ENCODE measurements around the gene CEP112. TPM values are rescaled to one million over a fixed set of nuclear protein-coding genes. Genes with fewer than 3 reads are reported as not detected.

The CEP112 gene
- total RNA-seq, 6 donors from 2014 or later: 14.3 to 70.2 (median 31.0) TPM

DNA sequence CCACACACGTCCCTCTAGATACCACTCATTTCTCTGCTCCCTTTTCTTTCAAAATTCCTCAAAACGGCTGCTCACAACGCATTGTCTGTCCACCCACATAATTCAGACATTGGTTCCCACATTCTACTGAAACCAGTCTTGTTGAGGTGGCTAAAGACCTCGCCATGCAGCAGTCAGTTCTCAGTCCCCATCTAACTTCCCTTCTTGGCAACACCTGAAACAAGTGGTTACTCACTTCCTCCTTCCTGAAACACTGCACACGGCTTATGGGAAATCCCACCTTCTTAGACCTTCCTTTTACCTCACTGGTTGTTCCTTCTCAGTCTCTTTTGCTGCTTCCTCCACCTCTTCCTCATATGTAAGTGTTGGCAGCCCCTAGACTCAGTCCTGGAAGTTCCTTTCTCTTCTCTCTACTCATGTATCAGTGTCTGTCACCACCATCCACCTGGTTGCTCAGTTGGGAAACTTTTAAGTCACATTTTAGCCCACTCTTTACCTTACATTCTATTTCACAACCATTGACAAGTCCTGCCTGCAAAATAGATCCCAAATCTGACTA lies 277.1 kb downstream of the CEP112 start:
- peaks cover 0 to 8% (median 3%) of the 10 kb centered on the region in 4 donors for H3K9me3 ChIP-seq
- no peaks in the 10 kb centered on the region for H3K36me3 ChIP-seq
- ATAC-seq (ENCODE audit: low FRiP score in 2 of 2) (no peak), DNase-seq (no peak)
- WGBS, 2 donors: 73 to 74% methylated on average over 5 of the region's 5 CpGs
- no peak overlapping the region for H3K4me3 ChIP-seq
- peaks cover 0 to 8% (median 3%) of the 10 kb centered on the region in 4 donors for H3K4me1 ChIP-seq
- no peak overlapping the region for H3K27ac ChIP-seq
- no peaks in the 10 kb centered on the region for H3K27me3 ChIP-seq
- TF ChIP-seq EP300 (IDR thresholded peaks at IDR 0.05) (no peak), POLR2A (IDR thresholded peaks at IDR 0.05) (no peak), POLR2AphosphoS5 (IDR thresholded peaks at IDR 0.05) (no peak)
- TF ChIP-seq, protein P1, sequence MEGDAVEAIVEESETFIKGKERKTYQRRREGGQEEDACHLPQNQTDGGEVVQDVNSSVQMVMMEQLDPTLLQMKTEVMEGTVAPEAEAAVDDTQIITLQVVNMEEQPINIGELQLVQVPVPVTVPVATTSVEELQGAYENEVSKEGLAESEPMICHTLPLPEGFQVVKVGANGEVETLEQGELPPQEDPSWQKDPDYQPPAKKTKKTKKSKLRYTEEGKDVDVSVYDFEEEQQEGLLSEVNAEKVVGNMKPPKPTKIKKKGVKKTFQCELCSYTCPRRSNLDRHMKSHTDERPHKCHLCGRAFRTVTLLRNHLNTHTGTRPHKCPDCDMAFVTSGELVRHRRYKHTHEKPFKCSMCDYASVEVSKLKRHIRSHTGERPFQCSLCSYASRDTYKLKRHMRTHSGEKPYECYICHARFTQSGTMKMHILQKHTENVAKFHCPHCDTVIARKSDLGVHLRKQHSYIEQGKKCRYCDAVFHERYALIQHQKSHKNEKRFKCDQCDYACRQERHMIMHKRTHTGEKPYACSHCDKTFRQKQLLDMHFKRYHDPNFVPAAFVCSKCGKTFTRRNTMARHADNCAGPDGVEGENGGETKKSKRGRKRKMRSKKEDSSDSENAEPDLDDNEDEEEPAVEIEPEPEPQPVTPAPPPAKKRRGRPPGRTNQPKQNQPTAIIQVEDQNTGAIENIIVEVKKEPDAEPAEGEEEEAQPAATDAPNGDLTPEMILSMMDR (IDR thresholded peaks at IDR 0.05): no peak

DNA sequence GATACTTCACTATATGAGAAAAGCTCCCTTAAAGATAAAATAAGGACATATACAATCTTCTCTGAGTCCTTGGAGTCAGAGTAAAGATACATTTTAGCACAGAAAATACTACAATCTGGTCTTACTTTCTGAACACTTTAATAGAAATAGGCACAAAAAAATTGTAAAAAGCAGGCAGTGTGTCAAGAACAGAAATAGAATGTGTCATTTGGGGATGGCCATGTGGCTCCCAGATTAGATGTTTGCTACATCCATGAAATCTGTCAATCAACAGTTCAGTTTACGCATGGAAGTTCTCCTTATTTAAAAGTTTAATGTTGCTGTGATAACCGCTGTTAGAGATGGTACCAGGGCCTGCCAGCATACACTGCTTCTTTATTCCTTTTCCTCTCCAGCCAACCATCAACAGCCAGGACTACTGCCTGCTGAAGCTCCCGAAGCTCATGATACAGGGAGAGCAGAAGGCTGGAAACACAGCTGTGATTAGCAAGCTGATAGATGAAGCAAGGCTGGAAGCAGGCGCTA lies 278.5 kb downstream of the CEP112 start:
- Histone ChIP-seq H3K4me1 (no peaks in the 10 kb centered on the region), H3K27me3 (no peaks in the 10 kb centered on the region), H3K36me3 (no peaks in the 10 kb centered on the region), H3K4me3 (no peak overlapping the region), H3K27ac (no peak overlapping the region), H3K9me3 (peaks cover 0 to 8% (median 3%) of the 10 kb centered on the region in 4 donors)
- WGBS, 2 donors: 86 to 87% methylated on average over 4 of the region's 4 CpGs
- DNase-seq (no peak), ATAC-seq (ENCODE audit: low FRiP score in 2 of 2) (no peak)
- TF ChIP-seq EP300 (IDR thresholded peaks at IDR 0.05) (no peak), POLR2A (IDR thresholded peaks at IDR 0.05) (no peak), POLR2AphosphoS5 (IDR thresholded peaks at IDR 0.05) (no peak)
- TF ChIP-seq, protein P1 (IDR thresholded peaks at IDR 0.05): no peak

DNA sequence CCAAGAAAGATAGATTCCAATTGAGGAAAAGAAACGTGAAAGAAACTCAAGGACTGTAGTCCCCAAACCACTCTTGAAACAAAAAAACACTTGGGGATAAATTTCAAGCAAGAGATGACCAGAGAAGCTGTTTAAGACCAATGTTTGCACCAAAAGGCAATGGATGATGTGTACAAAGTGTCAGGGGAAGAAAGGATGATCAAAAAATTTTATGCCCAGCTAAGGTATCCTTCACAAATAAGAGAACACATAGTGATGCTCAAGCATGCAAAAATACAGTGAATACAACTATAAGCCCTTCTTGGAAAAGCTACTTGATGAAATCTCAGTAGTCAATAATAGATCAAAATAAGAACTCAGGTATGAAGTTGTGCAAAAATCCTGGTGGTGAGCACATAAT lies 281.1 kb downstream of the CEP112 start:
- Histone ChIP-seq H3K27me3 (no peaks in the 10 kb centered on the region), H3K27ac (no peak overlapping the region), H3K4me3 (no peak overlapping the region), H3K4me1 (no peaks in the 10 kb centered on the region), H3K9me3 (peaks cover 0 to 8% (median 3%) of the 10 kb centered on the region in 4 donors), H3K36me3 (no peaks in the 10 kb centered on the region)
- TF ChIP-seq, protein P1 (IDR thresholded peaks at IDR 0.05): no peak
- no peak for TF ChIP-seq POLR2AphosphoS5 (IDR thresholded peaks at IDR 0.05)
- no peak for TF ChIP-seq EP300 (IDR thresholded peaks at IDR 0.05)
- no peak for TF ChIP-seq POLR2A (IDR thresholded peaks at IDR 0.05)
- ATAC-seq (ENCODE audit: low FRiP score in 2 of 2): no peak
- 75 to 79% methylated on average over 1 of the region's 1 CpG for WGBS, 2 donors
- DNase-seq: no peak

DNA sequence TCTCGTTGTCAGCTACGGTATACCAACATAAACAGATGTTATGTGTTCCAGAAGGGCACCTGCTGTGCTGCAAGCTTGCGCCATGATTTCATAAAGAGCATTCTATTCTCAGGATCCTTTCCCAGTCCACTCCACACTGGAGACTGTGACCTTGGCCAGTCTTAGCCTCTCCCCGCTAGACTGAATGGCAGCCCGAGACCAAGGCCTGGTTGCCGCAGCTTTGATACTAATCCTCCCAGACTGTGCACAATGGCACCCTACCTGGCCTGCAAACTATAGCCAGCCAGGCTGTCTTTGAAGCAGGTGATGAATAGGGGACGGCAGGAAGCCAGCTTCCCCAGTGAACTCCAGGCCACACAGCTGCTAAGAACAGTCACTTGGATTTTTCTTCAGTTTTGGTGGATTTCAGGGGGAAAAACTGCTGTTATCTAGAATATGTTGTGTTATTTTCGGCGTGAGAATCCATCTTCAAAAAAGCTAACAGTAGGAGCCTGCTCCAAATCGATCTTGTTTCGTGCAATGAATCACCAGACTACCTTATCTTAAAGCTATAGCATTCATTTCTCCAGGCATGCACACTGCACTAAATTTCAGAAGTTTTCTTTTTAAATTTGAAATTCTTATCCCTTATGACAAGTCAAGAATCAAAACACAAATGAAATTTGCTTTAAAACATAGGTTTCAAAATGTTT lies 289.0 kb downstream of the CEP112 start:
- DNase-seq: no peak
- Histone ChIP-seq H3K27me3 (no peaks in the 10 kb centered on the region), H3K4me1 (no peaks in the 10 kb centered on the region), H3K9me3 (no peaks in the 10 kb centered on the region), H3K4me3 (no peak overlapping the region), H3K36me3 (no peaks in the 10 kb centered on the region), H3K27ac (no peak overlapping the region)
- WGBS, 2 donors: 85 to 92% methylated on average over 11 of the region's 11 CpGs
- ATAC-seq (ENCODE audit: low FRiP score in 2 of 2): no peak
- no peak for TF ChIP-seq POLR2A (IDR thresholded peaks at IDR 0.05)

DNA sequence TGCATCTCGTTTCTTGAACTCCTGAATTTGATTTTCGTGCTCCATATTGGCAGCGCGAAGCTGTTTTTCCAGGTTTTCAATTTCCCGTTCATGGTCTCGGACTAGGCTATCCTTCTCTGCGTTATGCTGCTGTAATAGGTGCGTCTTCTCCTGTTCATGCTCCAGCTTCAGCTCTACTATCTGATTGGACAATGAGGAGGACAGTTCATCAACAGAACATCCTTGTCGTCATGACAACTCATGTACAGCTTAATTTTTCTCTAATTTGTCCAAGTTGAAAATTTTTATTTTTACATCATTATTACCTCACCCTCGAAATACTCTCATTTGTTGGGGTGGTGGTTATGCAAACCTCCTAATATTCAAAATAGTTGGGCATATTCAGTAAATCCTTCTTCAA lies 289.8 kb downstream of the CEP112 start:
- H3K36me3 ChIP-seq: no peaks in the 10 kb centered on the region
- H3K4me1 ChIP-seq: no peaks in the 10 kb centered on the region
- no peak for TF ChIP-seq POLR2AphosphoS5 (IDR thresholded peaks at IDR 0.05)
- TF ChIP-seq, protein P1 (IDR thresholded peaks at IDR 0.05): no peak
- TF ChIP-seq POLR2A (IDR thresholded peaks at IDR 0.05): no peak
- no peak for TF ChIP-seq EP300 (IDR thresholded peaks at IDR 0.05)
- ATAC-seq (ENCODE audit: low FRiP score in 2 of 2) (no peak), DNase-seq (no peak)
- no peaks in the 10 kb centered on the region for H3K27me3 ChIP-seq
- WGBS, 2 donors: 95 to 96% methylated on average over 10 of the region's 10 CpGs
- H3K9me3 ChIP-seq: no peaks in the 10 kb centered on the region
- no peak overlapping the region for H3K27ac ChIP-seq
- H3K4me3 ChIP-seq: no peak overlapping the region
